GM21528 (cell line): ENCODE data around the gene IL1RL1.

ENCODE experiments used
- ATAC-seq: cut with Tn5 transposase; IDR thresholded peaks from one replicate; pipeline ENCODE4 v1.9.1; 2021; ENCODE audit warnings: mild to moderate bottlenecking, moderate library complexity; ENCODE audit not compliant: unreplicated experiment, low FRiP score

IL1RL1 gene

DNA sequence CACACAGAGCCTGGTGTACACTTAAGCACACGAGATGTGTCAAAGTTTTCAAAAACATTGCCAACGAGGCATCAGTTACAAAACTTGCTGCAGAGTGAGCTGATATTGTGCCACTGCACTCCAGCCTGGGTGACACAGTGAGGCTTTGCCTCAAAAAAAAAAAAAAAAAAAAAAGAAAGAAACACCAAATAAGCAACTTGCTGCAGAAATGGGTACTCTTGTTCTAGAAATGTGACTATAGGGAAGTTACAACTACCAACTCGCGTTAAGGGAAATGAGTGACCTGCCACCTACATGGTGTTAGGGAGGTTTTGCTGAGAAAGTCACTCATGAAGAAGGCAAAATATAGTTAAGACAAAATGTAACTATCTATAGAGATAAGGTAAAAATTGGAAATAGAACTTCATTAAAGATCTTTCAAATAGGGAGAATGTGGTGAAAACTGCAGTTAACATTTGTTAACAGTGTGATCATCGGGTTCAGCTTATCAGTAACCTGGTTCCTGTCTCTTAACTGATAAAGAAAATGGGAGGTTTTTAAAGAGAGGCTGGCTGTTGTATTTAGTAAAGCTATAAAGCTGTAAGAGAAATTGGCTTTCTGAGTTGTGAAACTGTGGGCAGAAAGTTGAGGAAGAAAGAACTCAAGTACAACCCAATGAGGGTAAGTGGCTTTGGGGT, at the start of gene IL1RL1:
TSS of gene IL1RL1 (plus strand) at position 600 of the 677 bp plus-strand sequence. CDS start 26,702 bp downstream, outside the sequence.
- ATAC-seq: no peak

DNA sequence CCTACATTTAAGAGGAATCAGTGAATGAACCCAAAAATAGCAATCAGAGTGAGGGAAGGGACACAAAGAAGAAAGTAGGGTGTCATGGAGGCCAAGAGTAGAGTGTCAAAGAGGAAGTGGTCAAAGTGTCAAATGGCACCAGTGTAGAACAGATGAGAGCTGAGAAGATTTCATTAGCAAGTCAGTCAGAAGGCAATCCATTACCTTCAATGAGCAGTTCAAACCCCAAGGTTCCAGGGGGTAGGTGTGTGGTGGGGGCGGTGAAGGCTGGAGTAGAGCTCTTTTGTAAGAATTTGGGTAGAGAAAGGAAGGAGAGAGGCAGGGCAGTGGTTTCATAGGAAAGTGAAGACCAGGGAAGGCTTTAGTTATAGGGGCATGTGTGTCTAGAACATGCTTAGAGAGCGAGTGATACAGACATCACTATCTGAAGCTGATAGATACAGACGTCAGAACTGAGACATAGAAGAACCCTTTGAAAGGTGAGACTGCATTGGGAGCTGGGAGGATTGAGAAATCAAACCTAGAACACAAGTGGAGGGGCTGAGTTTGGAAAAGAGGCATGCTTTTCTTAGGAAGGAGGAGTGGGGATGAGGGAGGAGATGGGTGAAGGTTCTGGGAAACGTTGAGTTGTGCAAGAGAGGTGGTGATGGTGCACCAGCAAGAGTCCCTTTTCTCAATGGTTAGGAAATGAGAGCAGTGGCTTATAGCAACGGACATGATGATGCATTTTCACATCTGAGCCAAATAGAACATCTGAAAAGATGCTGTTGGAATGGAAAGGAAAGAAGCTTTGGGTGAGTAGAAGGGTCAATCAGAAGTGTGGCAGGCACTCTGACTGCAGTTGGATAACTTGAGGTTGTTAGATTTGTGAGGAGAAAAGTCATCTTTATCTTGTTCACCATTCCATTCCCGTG, 48.9 kb upstream of the IL1RL1 start:
- no peak for ATAC-seq

DNA sequence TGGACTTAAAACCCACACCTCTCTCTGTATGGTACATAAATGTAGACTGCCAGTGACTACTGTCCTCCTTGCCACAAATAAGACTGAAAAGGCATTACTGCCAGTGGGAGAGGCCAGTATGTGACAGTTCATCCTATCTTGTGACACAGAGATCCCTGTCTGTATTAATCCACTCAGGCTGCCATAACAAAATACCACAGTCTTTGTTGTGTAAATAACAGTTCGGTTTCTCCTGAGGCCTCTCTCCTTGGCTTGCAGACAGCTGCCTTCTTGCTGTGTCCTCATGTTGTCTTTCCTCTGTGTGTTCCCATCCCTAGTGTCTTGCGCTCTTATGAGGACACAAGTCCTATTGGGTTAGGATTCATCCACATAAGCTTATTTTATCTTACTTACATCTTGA, 46.4 kb upstream of the IL1RL1 start:
- no peak for ATAC-seq

DNA sequence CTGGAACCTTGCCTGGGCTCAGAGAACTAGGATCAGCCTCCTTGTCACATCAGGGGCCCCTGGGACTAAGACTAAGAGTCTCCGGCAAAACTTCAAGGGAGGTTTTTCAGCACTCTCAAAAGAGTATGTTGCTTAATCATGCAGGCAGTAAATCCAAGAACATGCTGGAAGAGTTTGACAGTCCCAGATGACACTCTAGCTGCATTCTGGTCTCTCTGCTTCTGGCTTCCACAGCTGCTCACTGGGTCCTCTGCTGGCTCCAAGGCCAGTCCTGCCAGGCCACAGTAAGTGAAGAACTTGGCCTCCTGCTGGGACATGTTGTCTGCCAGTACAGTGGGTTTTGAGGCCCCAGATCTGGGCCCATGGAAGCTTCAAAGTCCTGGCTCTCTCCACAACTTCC, 45.2 kb upstream of the IL1RL1 start:
- ATAC-seq: no peak

DNA sequence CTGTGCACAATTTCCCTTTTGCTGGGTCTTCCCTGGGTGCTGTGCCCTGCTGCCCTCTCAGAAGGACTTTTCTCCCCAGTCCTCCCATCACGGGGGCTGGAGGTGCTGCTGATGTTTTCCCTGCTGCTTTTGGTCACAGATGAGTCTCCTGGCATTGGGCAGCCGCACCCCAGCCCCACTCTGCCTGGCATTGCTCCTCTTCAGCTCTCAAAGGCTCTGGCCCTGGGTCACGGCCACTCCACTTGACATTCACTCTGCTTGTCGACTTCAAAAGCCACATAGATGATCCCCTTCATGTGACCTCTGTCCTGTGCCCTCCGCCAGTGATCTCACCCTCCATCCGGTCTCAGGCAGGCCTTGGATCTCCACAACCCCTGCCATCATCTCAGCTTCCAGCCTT, 43.6 kb upstream of the IL1RL1 start:
- no peak for ATAC-seq

DNA sequence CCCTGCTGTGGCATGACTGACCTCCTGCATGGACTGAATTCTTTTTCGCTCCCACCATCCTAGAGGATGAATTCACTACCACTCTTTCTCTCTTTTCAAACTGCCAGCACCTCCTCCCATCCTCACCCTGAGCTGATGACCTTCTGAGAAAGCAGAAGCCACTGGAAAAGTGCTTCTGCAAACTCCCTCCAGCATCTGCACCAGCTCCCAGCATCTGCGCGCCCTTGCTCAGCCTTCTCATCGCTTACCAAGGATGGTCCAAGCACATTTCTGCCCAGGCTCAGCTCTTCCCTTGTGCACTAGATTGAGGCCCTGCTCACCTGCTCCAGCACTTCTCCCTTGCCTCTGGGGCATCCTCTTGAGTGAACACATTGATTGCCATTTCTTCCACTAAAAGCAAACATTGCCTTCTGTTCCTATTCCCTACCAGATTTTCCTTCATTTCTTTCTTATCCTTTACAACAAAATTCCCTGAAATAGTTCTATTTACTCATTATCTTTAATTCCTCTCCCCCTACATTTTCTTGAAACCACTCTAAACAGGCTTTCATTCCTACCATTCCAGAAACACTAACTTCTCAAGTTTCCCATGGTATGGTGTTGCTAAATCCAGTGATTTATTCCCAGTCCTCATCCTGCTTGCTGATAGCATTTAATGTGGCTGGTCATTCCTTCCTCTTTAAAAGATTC, 42.7 kb upstream of the IL1RL1 start:
- ATAC-seq: no peak

DNA sequence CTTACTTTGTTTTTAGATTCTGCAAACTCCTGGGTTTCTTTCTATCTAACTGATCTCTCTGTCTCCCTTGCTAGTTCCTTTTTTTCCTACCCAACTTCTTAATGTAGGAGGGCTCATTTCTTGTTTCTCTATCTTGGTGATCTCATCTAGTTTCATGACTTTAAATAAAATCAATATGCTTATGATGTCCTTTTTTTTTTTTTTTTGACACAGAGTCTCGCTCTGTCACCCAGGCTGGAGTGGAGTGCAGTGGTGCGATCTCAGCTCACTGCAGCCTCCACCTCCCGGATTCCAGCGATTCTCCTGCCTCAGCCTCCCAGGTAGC, 42.2 kb upstream of the IL1RL1 start:
- no peak for ATAC-seq

DNA sequence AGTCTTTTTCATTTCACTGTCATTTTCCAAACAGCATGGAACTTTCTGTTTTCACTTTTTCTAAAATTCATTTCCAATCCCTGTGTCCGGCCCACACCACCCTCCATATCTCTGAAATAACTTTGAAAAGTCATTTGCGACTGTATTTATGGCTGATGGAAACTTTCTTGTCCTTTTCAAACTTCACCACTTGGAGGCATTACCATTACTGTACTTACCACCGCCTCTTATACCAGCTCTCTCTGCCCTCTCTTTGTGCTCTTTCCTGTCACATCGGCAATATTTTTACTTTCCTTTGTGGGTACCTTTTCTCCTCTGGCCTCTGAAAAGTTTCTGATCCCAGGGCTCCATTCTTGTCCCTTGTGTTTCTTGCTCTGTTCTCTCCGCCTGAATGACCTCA, 39.5 kb upstream of the IL1RL1 start:
- no peak for ATAC-seq

DNA sequence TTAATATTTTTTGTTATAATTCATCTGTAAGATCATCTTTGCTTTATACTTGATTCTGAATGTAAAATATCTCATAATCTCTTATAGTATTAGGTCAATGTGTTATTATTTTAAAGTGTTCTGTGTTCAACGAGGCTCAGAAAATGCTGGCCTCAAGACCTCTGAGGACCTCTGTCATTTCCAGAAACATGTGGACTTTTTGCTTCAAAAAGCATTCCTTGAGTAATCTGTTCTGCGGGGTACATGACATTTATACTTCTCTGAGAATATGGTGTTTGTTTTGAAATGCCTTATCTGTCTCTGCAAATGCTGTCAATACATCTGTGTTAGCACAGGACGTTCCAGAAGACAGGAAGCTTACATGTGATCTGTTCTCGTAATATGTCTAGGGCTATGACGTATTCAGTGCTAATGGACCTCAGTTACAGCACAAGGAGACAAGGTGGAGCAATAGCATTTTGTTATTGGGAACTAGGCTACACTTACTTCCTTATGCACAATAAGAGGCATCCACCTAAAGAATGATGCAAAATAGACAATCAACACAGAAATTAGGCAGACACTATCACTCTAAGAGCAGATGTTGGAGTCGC, 37.6 kb upstream of the IL1RL1 start:
- ATAC-seq: no peak

DNA sequence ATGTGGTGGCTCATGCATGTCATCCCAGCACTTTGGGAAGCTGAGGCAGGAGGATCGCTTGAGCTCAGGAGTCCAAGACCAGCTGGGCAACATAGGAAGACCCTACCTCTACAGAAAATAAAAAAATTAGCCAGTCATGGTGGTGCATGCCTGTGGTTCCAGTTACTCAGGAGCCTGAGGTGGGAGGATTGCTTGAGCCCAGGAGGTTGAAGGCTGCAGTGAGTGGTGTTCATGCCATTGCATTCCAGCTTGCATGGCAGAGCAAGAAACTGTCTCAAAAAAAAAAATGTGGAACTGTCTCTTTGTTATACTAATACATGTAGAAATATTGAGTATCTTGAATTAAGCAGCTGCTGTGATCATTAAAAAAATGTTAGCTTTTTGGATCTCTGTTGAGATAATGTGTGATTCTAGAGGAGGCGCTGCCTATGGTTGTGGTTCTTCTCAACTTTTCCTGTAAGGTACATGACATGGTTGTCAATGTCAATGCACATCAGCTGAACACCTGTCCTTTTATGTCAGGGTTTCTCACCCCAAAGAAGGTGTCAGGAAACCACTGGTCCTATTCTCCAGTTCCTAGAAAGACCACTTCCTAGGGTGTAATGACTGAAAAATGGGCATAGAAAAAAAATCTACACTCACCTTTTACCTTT, 34.7 kb upstream of the IL1RL1 start:
- ATAC-seq: no peak

DNA sequence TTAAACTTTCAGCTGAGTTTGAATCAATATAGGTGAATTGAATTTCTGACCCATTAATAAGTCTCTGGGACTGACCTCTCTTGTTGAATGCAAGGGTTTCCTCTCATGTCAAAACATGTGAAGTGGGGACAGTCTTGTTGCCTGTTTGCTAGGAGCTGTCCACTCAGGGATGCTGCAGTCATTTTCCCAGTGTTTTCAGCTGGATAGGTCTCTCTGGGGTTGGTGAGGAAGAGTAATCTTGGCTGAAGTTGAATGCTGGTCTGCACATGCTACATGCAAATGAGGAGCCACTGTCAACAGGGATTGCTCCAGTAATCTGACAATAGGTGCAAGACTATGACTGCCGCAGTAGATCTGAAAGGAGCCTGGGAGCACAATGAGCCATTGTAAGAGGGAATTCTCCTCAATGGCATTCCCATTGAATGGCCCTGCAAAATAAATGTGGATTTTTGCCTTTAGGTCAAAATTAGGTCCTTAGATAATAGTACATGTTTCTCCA, 34.1 kb upstream of the IL1RL1 start:
- no peak for ATAC-seq

DNA sequence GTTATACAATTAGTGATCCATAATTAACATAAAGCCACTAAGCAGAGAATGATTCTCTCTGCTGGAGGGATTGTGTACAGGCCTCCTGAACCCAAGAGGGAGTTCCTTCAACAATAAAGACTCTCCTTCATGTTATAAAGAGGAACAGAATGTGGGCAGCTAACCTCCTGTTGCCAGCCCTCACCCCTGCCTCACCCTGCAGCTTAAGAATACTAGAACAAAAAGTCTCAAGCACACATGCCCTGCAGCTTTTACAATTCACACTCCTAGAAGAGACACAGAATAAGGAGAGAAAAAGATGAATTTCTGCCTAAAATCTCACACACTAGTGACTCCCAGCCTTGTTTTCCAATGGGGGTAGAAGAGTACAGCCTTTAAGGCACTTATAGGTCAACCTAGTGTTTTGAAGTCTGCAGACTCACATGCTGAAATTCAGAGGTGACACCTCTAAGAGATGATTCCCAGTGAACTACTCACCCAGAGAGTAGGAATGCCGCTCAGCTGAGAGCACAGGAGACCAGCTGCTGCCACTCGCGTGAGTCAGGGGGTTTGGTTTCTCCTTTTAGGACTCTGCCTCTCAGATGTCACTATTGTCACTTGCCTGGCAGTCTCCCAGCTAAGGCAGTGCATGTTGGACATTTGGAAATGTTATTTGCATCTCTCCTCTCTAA, 32.5 kb upstream of the IL1RL1 start:
- no peak for ATAC-seq

DNA sequence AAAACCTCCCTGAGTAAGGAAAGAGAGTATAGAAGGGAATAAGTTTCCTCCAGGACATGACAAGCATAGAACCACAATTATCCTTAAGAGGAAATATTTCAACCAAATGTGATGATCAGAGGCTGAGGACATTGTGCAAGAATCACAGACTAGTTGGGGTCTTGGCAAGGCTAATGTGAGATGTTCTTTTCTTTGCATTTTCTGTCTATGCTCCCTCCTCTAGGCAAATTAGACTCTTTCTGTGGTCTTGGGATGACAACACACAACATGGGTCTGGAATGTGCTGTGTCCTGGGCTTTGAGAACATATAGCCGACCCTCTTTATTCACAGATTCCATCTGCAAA, 32.0 kb upstream of the IL1RL1 start:
- no peak for ATAC-seq

DNA sequence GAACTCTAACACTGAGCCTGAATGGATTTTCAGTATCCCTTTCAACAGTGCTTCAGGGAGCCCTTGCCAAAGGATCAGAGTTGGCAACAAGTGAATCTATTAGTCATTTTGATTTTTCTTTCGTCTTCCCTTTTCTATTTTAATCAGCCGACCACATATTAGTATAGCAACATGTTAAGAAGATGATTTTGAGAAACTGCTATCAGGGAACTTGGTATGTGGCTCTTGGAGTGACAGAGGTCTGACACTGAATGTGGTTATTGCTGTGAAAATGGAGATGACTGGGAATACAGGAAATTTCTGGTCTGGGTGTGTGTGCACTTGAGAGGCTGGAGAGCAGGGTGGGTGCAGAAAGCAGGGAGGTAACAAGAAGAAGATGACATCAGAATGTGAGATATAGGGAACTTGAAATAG, 28.7 kb upstream of the IL1RL1 start:
- ATAC-seq: no peak

DNA sequence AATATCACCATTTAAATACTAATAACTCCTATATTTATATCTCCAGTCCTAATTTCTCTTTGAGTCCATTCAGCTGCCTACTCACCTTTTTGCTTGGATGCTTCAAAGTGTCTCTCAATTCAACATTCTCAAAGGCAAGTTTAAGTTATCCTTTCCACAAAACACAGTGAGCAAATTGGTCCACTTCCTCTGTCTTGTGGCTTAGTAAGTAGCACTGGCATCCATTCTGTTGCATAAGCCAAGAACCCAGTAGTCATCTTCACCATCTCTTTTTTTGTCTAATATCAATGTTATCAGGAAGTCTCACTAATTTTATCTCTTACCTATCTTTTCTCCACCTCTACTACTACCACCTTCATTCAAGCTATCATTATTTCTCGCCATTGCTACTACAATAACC, 27.4 kb upstream of the IL1RL1 start:
- ATAC-seq: no peak

DNA sequence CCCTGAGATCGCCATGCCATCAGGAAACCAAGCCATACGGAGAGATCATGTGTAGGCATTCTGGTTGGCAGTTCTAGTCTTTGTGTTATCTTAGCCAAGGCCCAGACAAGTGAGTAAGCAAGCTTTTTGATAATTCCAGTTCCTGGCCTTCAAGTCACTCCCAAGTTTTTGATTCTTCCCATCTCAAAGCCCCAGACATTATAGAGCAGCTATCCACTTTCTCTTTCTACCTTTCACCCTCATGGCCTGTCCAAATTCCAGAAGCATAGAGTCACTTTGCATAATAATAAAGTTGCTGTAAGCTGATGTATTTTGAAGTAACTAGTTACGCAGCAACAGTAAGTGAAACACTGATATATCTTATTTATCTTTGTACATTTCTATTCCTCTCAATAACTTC, 26.8 kb upstream of the IL1RL1 start:
- no peak for ATAC-seq

DNA sequence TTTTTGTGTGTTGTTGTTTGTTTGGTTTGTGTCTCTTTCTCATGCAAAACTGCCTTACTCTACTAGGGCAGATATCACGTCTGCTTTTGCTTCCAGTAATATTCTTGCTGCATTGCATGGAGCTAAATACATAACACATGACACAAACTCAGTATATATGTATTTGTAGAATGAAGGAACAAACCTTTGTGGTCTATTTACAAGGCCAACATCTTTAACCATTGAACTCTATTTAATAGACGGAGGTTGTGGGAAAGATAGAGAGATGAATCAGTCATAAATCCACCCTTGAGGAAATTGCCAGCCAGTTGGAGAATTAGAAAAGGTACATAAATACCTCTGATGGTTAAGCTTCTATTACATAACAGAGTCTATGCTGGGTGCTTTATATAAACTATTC, 26.0 kb upstream of the IL1RL1 start:
- ATAC-seq: no peak

DNA sequence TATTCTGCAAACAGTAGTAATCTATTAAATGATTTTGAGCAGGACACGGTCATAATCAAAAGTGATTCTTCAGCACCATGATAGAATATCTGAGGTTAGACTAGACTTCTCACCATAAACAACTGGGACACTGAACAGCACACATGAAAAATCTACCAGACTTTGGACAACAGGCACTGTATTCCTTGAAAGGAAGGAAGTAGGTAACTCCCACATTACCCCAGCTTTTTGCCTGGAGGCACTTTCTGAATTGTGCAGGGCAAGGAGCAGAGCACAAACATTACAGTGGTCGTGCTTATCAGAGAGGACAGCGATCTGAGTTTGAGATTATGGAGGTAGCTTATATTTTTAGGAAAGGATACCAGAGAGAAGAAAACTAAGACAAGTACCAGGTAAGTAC, 25.3 kb upstream of the IL1RL1 start:
- ATAC-seq: no peak

DNA sequence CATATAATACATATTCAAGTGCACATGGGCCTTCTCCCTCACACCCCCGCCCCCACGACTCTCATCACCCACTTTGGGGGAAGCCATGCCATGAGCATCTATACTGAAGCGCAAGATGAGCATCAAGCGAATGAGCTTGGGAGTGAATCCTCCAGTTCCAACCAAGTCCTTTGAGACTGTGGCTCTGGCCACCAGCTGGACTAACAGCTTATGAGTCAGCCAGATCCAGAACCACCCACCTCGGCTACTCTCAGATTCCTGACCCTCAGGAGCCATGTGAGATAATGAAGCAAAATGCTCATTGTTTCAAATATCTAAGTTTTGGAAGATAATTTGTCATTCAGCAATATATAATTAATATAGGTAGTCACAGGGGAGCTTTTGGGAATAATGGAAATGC, 22.2 kb upstream of the IL1RL1 start:
- ATAC-seq: no peak

DNA sequence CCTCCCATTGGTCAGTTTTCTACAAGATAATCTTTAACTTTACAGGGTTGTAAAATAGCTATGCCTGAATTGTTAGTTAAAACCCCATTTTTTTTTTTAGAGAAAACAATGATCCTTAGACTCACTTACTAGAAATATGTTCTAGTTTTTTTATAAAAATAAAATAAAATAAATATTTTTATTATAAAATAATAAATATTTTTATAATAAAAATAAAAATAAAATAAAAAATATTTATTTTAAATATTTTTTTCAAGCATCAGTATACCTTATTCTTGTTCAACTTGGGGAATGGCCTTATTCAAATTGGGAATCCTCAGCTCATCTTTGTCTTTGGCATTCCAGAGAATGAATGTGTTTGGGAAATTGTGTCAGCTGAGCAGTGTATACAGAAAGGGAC, 20.8 kb upstream of the IL1RL1 start:
- no peak for ATAC-seq
